SK-N-DZ (cell line): ENCODE data around the gene C1orf174.

Source experiments
- DNase-seq: peaks from one replicate; pipeline ENCODE4 v3.0.0-alpha.2; 2015; ENCODE audit warnings: low spot score

Gene C1orf174

DNA sequence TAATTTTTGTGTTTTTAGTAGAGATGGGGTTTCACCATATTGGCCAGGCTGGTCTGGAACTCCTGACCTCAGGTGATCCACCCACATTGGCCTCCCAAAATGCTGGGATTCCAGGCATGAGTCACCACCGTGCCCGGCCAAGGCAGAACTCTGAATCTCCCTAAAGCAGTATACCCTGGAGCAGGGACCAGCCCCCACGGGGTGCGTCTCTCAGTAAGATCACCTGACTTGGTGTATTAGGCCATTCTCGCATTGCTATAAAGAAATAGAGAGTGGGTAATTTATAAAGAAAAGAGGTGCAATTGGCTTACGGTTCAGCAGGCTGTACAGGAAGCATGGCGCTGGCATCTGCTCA lies 28.6 kb downstream of the C1orf174 start:
- DNase-seq: no peak

DNA sequence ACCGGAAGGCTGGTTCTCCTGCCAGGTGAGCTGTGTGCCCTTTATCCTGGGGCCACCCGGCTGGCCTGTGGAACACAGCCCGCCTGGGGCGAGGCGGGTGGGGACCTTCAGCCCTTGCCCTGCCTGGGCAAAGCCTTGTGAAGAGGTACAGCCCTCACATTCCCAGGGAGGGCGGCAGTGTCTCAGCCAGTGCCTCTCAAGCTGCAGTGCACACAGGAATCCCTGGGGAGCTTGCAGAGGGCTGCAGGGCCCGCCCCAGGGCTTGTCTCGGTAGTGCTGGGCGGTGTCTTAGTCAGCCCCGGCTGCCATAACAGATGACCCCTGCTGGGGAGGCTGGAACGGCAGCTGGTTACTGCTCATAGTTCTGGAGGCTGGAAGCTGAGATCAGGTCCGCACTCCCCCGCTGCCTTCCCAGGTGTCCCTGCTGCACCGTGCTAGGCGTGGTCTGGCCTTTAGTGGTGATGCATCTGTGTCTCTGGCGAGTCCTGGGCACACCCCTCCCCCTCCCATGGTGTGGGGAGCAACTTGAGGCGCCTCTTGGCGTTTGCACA lies 30.2 kb downstream of the C1orf174 start:
- DNase-seq: peak; percentile 71

DNA sequence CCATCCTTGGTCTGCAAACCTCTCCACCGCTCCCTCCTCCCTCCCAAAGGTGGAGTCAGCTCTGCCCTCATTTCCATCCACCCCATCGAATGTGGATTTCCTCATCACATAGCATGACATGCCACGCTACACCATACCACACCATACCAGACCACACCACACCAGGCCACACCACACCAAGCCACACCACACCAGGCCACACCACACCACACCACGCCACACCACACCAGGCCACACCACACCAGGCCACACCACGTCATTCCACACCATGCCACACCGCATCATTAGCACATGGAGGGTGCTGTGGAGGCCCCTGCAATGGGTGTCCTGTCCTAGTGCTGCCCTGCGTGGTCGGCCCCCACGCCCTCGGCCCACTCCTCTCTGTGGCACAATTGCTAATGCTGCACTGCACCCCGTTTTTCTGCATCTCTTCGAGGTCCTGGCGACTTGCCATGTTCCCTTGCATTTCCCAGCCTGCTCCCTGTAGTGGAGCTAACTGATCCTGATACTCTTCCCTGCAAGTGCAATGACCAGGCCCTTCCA lies 31.5 kb downstream of the C1orf174 start:
- DNase-seq: no peak

DNA sequence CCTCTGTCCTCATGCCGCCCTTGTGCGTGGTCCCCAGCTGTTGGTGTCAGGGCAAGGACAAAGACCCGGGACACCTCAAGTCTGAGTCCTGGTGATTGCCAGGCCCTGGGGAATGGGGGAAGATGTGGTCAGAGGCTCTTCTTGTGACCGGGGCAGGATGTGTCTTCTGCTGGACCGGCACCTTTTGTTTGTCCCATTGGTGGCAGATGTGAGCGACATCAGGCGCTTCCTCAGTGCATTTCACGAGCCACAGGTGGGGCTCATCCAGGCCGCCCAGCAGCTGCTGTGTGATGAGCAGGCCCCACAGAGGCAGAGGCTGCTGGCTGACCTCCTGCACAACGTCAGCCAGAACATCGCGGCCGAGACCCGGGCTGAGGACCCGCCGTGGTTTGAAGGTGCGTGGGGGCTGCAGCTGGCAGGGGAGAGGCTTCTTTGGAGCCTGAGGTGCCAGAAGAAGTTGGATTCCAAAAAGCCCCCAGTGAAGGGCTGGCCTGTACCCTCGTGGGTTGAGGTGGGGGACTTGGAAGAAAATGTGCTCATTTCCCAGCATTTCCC lies 34.4 kb downstream of the C1orf174 start:
- DNase-seq: no peak

DNA sequence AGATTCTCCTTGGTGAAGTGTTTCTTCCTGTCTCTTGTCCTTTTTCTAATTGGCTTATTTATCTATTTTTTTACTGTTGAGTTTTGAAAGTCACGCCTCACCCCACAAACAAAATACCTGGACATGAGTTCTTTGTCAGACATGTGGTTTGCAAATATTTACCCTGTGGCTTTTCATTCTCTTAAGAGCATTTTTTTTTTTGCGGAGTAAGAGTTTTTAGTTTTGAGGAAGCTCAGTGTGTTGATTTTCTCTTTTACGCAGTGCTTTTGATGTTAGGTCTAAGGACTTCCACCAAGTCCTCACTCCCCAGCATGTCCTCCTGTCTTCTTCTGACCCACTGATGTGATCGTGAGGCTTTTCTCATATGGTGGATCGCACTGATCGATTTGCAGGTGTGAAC lies 35.2 kb downstream of the C1orf174 start:
- no peak for DNase-seq

DNA sequence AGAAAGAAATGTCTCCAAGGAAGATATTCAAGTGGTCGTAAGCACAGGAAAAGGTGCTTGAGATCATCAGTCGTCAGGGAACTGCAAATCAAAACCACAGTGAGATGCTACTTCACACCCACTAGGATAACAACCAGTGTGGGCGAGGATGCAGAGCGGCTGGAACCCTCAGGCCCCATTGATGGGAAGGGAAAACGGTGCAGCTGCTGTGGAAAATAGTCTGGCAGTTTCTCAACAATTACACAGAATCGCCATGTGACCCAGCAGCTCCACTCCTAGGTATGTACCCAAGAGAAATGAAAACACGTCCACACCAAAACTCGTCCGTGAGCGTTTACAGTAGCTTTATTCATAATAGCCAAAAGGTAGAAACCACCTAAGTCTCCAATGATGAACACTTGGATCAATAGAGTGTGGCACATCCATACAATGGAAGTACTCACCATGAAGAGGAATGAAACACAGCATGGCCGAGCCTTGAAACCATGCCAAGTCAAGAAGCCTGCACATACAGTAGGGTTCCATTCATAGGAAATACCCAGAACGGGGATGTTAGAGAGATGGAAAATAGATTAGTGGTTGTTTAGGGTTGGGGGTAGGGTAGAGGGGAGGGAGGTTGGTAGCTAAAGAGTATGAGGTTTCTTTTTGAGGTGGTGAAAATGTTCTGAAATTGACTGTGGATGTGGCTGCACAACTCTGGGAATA lies 36.7 kb downstream of the C1orf174 start:
- DNase-seq: no peak

DNA sequence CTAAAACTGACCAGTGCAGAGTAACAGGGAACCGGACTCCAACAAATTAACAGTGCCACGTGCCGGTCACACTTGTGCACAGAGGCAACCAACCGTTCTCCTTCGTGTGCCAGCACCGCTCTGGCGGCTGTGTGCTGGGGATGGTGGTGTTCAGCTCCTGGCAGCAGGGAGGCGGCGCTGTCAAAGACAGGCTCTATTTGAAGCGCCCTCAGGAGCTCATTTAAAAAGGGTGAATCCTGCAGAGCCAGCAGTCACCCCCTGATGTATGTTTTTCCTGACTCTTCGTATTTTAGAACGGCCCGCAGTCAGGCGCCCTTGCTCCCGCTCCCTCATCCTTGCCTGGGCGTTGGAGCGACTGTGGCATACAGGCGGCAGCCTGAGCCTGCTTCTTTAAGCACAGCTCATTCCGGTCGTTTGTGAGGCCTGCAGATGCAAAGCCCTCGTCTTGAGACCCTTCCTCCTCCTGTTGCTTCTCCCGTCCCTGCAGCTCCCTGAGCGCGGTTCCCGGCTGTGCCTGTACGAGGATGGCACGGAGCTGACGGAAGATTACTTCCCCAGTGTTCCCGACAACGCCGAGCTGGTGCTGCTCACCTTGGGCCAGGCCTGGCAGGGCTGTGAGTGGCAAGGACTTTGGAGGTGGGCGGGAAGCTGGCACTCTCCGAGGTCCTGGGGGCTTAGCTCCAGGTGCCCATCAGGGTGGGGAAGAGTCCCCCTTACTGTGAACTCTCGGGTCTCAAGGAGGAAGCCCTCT lies 41.7 kb downstream of the C1orf174 start:
- no peak for DNase-seq

DNA sequence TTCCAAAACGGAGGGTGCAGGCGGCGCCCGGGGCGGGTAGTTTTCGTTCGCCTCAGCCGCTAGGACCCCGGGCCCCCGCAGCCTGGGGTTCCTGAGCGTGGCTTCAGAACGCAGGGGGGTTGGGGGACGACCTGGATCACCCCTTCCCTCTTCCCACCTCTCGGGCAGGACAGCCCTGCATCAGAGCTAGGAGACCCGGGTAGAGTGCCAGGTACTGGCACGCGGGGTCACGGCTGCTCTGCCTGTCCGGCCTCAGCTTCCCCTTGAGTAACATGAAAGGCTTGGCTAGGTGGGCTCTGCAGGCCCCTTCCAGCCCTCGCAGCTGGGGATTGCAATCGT lies 42.3 kb downstream of the C1orf174 start:
- no peak for DNase-seq

DNA sequence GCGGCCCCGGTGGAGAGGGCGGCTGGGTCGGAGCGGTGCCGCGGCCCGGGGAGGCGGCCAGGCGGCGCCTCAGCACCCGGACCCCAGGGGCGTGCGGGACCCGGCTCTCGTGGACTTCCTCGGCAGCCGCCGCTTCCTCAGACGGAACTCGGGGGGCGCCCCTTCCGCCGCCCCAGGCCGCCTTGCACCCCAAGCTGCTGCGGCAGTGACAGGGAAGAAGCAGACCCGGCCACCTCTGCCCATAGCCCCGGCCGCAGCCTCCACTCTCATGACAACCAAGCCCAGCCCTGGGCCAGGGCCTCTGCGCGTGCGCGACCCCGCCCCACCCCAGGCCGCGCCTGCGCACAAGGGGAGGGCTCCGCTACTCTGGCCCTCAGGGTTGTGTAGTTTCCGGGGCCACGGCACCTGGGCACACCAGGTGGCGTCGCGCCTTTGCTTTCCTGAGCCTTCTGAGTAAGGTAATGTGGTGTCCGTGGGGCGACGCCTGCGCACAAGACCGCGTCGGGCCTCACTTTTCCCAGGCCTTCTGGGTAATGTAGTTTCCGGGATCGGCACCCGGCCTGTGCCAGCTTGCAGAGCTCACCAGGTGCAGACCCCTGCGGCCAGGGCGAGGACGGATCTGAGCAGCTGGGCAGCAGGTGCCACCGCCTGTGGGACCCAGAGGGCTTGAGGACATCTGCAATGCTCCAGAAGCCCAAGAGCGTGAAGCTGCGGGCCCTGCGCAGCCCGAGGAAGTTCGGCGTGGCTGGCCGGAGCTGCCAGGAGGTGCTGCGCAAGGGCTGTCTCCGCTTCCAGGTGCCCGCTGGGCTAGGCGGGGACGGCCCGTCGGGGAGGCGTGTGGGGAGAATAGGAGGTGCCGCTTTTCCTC lies 42.9 kb downstream of the C1orf174 start, which contains the start of the genes CEP104 and DFFB:
TSS of gene CEP104 (minus strand) at position 289 of the 868 bp plus-strand sequence. CDS start 4,804 bp downstream, outside the sequence.
TSS of gene DFFB (plus strand) at position 554 of the 868 bp plus-strand sequence. CDS start at position 682, 128 bp downstream.
- DNase-seq: peak; percentile 92

DNA sequence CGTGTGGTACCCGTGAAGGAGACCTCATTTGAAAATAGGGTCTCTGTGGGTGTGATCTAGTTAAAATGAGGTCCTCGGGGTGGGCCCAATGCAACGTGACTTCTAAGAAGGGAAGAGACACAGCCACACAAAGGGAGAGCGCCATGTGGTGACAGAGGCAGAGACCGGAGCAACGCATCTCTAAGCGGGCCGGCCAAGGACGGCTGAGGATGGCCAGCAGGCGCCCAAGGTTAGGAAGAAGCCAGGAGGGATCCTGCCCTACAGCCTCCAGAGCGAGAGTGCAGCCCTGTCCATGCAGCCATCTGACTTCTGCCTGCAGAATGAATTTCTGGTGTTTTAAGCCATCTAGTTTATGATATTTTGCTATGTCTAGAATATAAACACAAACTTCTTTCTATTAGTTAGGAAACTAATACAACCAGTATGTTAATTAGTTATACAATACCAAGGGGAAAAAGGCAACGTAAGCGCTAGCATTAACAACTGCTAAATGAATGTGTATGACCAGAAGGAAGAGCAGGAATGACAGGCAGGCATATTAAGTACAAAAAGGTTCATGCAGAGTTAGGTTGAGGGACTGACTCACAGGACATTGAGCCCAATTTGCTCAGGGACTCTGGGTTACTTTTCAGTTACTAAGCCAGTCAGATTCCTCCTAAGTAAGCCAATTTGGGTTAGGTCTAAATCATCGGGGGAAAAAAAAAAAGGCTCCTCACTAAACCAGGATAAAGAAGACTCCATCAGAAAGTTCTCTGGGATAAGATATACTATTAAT lies 47.2 kb downstream of the C1orf174 start:
- no peak for DNase-seq

DNA sequence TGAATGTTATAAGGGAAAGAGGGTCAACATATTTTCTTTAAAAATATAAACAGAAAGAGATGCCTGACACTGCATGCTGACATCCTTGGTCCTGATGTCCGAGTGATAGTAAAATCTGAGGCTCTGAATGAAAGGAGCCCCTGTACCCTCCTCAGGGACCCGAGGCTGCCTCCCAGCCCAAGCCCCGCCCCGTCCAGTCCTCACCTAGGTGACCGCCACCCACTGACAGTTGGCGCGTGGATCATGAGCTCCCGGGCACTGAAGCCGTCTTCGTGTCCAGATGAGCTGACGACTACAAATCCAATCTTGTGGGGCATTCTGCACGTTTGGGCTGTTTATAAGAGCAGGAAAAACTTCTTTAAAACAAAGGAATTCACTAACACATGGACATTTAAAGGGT lies 48.0 kb downstream of the C1orf174 start:
- no peak for DNase-seq

DNA sequence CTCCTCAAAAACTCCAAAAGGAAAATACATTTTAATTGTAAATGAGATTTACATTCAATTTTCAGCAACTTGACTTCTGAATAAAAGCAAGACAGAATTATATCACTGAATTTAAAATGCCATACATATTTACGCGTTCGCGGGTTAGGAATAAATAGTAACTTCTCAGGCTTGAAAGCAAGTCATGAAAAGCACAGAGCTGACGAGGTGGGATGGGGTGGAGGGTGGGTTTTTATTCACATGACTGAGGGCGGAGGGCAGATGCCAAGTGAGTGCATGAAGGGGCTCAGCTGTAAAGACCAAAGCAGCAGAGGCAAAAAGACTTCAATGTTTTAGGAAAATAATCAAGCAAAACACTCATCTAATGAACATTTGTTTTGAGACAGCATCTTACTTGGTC lies 48.8 kb downstream of the C1orf174 start:
- no peak for DNase-seq

DNA sequence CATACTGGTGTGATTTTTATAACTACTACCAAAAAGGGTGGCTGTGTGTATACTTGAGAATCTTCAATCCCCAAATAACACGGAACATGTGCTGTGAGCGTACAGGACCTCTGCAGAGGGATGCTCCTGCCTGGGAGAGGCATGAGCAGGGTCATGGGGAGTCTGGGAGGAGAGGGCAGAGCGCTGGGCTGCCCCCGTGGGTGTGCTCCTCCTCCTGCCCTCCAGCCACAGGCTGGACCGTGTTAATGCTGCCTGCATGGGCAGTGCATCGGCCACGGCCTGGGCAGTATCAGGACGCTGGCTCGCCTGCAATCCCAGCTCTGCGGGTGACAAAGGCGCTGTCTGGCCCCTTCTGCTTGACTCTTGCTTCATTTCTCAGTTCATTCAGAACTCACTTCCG lies 49.2 kb downstream of the C1orf174 start:
- DNase-seq: no peak

DNA sequence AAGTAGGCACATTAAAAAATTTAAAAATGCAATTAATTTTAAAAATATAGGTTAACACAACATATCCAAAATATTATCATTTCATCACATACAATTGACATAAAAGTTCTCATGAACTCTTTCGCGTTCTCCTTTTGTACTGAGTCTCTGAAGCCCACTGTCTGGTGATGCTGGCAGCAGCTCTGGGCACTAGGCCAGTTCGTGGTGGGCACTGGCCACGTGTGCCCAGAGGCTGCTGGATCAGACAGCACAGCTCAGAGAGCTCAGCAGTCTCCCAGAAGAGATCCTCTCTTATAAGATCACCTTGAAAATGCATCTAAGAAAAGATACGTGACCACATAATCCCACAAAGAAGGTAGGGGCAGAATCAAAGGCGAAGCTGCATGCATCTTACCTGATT lies 53.0 kb downstream of the C1orf174 start:
- DNase-seq: no peak

DNA sequence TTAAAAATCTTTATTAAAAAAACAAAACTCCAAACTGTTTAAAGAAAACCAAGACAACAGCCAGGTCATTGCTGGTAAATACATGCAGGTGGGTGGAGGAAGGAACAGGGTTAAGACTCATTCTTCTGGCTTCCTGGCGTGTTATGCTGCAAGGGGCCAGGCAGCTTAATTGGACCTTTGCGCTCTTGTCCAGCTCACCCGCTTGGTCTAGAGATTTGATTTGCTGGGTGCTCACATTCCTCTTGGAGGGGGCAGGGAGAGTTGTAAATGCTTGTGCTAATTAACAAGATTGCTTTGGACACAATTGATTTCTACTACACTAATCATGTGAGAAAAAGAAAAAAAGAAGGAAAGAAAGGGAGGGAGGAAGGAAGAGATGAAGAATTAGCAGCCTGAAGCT lies 53.5 kb downstream of the C1orf174 start:
- DNase-seq: no peak

DNA sequence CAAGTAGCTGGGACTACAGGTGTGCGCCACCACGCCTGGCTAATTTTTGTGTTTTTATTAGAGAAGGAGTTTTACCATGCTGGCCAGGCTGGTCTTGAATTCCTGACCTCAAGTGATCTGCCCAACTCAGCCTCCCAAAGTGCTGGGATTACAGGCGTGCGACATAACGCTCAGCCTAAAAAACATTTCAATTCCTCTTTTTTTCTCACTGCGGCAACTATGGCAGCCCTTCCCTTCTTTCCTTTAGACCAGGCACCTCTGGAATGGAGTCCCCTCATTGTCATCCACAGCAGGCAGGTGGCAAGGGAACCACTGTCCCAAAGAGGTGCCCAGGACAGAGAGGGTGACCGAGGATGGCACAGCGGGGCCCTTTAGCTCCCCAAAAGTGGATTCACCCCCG lies 57.2 kb downstream of the C1orf174 start:
- no peak for DNase-seq

DNA sequence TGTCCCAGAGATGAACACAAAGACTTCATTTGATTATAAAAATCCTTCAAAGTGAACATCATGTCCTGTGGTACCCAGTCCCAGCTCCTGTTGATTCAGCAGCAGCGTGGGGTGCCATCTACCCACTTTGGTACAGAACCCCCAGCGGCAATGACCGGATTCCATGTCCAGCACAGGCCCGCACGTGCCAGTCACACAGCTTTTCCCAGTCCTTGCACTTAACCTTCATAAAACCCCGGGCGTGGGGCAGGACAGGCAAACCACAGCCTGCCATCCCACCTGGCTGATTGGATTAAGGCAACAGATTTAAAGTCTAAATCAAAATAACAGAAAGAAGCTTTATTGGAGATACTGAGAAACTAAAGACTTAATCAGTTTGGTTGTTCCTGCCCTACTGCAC lies 58.6 kb downstream of the C1orf174 start:
- DNase-seq: no peak
